Measurements from ENCODE around the gene EMC10. TPM values are rescaled to one million over a fixed set of nuclear protein-coding genes. Genes with fewer than 3 reads are reported as not detected.

Gene EMC10
- total RNA-seq, 1 experiment from 2014 or later: 109 TPM

- H3K79me1 ChIP-seq (ENCODE audit: insufficient read depth, low read depth, low read length, poor library complexity, severe bottlenecking): no peaks in the 10 kb centered on the region
- H3K9me3 ChIP-seq (ENCODE audit: control insufficient read depth, low read depth, low read length): no peaks in the 10 kb centered on the region
- no CpG with 5 or more reads among the region's 18 CpGs for WGBS (ENCODE audit: extremely low coverage, insufficient read length, low lambda C conversion rate)
- H3K4me2 ChIP-seq (ENCODE audit: insufficient read depth, insufficient read length, low read length): no peak overlapping the region
- no peak overlapping the region for H3K4me3 Mint-ChIP-seq
- H2BK12ac ChIP-seq (ENCODE audit: insufficient read length, low read depth, low read length): no peak overlapping the region
- H2BK120ac ChIP-seq (ENCODE audit: low read depth, low read length, poor library complexity, severe bottlenecking): no peak overlapping the region
- H3K9me3 Mint-ChIP-seq: no peaks in the 10 kb centered on the region
- no peaks in the 10 kb centered on the region; a peak in 1 of 7 replicates for H3K36me3 Mint-ChIP-seq (ENCODE audit: insufficient read depth in 1 of 3, low read depth in 3 of 3)
- no peaks in the 10 kb centered on the region for H3K4me1 ChIP-seq (ENCODE audit: insufficient read depth, low read length)
- H3T11ph ChIP-seq (ENCODE audit: low read length): no peak overlapping the region
- no peak overlapping the region for H2BK20ac ChIP-seq (ENCODE audit: low read depth, low read length, poor library complexity, severe bottlenecking)
- H4K5ac ChIP-seq (ENCODE audit: insufficient read length, low read depth, low read length): no peak overlapping the region
- H3K56ac ChIP-seq (ENCODE audit: insufficient read length, low read depth, low read length): no peak overlapping the region
- no peak overlapping the region for H2AFZ ChIP-seq (ENCODE audit: low read length)
- DNase-seq: no peak
- no peak overlapping the region for H4K8ac ChIP-seq (replicated peaks; ENCODE audit: insufficient read length, low read depth, low read length)
- no peak overlapping the region for H3K4ac ChIP-seq (ENCODE audit: low read depth, low read length)
- no peaks in the 10 kb centered on the region for H3K23me2 ChIP-seq (ENCODE audit: insufficient read length, low read depth, low read length, poor library complexity, severe bottlenecking)
- no peak overlapping the region for H3K18ac ChIP-seq (ENCODE audit: insufficient read length, low read depth, low read length)
- no peak overlapping the region for H3K9ac ChIP-seq (ENCODE audit: extremely low read depth, insufficient read length, low read length)
- peak overlapping the region in 1 of 3 experiments; percentile 19; a peak in 1 of 7 replicates for H3K27ac Mint-ChIP-seq
- no peak overlapping the region for H3K14ac ChIP-seq (ENCODE audit: insufficient read depth, low read length)
- no peaks in the 10 kb centered on the region for H4K20me1 ChIP-seq (ENCODE audit: control insufficient read depth, insufficient read depth, insufficient read length)
- H3K4me1 Mint-ChIP-seq: peaks cover 7 to 8% of the 10 kb centered on the region in 2 experiments
- H2BK15ac ChIP-seq (ENCODE audit: low read depth, low read length): no peak overlapping the region
- H2AK5ac ChIP-seq (ENCODE audit: insufficient read length, low read length): no peak overlapping the region
- TF ChIP-seq, protein P1, sequence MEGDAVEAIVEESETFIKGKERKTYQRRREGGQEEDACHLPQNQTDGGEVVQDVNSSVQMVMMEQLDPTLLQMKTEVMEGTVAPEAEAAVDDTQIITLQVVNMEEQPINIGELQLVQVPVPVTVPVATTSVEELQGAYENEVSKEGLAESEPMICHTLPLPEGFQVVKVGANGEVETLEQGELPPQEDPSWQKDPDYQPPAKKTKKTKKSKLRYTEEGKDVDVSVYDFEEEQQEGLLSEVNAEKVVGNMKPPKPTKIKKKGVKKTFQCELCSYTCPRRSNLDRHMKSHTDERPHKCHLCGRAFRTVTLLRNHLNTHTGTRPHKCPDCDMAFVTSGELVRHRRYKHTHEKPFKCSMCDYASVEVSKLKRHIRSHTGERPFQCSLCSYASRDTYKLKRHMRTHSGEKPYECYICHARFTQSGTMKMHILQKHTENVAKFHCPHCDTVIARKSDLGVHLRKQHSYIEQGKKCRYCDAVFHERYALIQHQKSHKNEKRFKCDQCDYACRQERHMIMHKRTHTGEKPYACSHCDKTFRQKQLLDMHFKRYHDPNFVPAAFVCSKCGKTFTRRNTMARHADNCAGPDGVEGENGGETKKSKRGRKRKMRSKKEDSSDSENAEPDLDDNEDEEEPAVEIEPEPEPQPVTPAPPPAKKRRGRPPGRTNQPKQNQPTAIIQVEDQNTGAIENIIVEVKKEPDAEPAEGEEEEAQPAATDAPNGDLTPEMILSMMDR (conservative IDR thresholded peaks at IDR 0.05): no peak
- no peak overlapping the region for H3K27ac ChIP-seq (ENCODE audit: insufficient read length, low read depth, low read length)
- H3K79me2 ChIP-seq (ENCODE audit: insufficient read depth, low read length): no peaks in the 10 kb centered on the region
- H2BK5ac ChIP-seq (ENCODE audit: insufficient read length, low read length): no peak overlapping the region
- H3K27me3 ChIP-seq (ENCODE audit: insufficient read depth, low read length): no peaks in the 10 kb centered on the region
- peaks cover 9% of the 10 kb centered on the region for H3K27me3 Mint-ChIP-seq (ENCODE audit: low read depth)
- H4K91ac ChIP-seq (ENCODE audit: insufficient read length, low read depth, low read length): no peak overlapping the region
- H3K23ac ChIP-seq (ENCODE audit: insufficient read length, low read depth, low read length): no peak overlapping the region
Observed at GRCh38 chr19:50467566-50467965, 8.7 kb upstream of the EMC10 start.
